ENCODE measurements around the gene RPN1.
A peak's percentile ranks its signal among the peaks of the same experiment; 100 is the strongest.

RPN1 gene

DNA sequence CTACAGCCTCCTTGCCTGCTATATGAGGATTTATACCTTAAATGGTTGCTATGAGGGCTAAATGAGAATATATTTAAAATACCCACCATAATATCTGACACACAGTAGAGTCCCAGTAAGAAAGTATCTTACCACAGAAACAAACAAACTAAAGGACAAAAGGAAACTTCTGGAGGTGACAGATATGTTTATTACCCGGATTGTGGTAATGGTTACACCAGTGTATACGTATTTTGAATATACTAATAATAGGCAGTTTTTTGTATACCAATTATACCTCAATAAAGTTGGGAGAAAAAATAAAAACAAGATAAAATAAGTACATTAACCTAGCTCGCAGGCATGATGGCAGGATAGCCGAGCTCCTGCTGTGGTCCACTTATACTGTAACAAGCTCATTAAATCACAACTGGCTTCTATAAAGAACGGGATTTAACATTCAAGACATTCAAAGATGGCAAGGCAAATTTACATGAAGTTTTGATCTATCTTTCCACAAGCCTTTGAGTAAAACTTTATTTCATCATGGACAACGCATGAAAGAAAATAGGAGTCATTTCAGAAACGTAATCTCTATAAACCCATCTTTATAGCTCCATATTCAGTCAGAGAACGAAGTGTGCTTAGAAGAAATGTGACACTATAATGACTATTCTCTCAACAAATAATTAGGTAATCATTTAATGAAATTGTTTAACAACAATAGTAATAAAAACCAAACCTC lies 1.5 kb downstream of the RPN1 start:
- DNase-seq, result no peak

DNA sequence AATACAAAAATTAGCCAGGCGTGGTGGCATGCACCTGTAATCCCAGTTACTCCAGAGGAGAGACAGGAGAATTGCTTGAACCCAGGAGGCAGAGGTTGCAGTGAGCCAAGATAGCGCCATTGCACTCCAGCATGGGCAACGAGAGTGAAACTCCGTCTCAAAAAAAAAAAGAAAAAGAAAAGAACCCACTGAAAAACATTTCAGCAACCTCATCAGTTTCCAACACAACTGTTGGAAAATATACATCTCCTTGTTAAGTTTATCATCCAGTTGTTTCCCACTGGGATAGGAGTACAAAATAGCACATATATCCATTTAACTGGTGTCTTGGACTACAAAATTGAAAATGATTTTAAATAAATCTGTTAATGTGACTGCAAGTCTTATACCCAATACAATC lies 2.2 kb downstream of the RPN1 start:
- DNase-seq, result no peak

DNA sequence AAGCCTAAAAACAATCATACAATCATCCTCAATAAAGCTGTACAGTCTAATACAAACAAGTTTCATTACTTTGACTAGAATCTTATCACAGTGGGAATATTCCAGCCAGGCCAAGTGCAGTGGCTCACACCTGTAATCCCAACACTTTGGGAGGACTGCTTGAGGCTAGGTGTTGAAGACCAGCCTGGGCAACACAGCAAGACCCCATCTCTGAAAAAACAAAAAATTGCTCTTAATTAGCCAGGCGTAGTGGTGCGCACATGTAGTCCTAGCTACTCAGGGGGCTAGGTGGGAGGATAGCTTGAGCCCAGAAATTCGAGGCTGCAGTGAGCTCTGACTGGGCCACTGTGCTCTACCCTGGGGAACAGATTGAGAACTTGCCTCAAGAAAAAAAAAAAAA lies 3.3 kb downstream of the RPN1 start:
- DNase-seq, result no peak

DNA sequence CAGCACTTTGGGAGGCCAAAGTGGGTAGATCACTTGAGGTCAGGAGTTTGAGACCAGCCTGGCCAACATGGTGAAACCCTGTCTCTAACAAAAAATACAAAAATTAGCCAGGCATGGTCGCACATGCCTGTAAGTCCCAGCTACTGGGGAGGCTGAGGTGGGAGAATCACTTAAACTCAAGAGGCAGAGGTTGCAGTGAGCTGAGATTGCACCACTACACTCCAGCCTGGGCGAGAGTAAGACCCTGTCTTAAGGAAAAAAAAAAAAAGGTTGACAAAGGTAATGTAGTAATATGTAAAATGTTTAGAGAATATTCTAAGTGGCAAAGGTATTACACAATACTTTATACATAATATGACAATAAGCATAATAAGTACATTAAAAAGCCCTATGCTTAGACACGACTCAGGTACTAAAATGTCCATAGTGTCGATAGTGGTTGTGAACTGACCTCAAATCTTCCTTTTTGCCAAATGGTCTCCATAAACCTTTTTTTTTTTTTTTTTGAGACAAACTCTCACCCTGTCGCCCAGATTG lies 16.5 kb downstream of the RPN1 start:
- DNase-seq, result no peak

DNA sequence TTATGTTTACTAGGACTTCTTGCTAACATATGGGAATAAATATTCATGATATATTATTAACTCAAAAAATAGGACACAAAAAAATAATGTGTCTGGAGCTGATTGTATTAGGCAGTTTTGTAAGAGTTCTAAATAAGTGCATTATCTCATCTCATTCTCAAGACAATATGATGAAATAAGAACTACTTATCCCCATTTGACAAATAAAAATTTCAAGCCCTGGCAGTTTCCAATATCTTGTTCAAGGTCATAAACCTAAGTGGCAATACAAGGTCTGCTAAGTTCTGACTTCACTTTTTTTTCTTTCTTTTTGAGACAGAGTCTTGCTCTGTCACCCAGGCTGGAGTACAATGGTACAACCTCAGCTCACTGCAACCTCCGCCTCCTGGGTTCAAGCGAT lies 18.3 kb downstream of the RPN1 start:
- no peak for DNase-seq

DNA sequence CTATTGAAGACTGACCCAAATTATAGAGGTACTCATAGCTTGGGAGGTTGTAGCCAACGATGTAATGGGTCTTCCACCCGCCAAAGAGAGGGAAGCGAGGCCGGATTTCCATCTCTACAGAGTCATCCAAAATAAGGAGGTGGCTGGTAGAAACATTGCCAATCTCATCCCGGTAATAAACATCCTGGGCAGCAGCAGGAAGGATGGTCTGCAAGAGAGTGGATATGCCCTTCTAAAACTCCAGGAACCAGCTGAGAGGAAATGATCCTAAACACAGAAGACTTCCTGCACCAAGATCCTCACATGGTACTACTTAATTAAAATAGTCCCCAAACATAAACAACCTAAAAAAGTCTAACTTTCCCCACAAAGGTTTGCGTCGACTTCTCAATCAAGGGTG lies 20.7 kb downstream of the RPN1 start:
- DNase-seq, result no peak

DNA sequence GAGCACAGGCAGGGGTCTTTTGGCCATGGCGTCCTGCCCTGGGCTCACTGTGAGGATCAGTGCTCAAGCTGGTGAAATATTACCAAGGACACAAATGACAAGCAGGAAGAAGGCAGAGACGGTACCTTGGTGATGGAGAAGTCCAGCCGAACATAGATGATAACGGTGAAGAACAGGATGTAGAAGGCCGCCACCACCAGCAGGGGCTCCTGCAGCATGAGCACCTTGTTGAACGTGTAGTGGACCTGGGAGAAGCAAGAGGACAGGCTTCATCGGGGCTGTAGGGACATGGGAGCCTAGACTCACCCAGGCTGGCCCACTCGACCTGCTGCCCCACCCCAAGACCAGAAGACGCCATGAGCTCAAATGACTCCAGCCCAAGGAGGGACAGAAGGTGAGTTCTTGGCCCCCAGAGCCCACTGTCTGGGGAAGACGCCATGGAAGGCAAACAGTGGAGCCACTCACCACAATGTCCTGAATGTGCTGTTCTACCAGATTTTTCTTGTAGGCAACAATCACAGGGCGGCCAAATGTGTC lies 25.1 kb downstream of the RPN1 start:
- no peak for DNase-seq

DNA sequence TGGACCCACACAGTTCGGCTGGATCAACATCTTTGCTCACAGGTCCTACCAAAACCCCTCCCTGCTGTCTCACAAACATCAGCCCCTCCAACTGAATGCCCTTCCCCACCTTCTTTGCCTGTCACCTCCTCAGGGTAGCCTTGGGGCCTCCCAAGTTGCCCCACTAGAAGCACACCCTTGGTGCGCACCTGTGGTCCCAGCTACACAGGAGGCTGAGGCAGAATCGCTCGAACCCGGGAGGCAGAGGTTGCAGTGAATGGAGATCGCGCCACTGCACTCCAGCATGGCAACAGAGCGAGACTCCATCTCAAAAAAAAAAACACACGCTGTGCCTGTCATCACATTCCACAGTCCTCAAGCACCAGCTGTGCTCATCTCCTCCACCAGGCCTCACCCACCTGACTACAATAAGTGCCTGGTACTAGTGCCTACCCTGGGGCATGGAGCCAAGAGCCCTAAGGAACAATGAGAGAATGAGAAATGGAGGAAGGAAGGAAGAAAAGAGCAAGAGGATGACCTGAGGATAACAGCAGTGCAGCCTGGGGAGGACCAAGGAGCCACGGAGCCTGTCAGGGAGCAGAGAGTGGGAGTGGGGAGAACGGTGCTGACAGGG lies 26.0 kb downstream of the RPN1 start:
- no peak for DNase-seq

DNA sequence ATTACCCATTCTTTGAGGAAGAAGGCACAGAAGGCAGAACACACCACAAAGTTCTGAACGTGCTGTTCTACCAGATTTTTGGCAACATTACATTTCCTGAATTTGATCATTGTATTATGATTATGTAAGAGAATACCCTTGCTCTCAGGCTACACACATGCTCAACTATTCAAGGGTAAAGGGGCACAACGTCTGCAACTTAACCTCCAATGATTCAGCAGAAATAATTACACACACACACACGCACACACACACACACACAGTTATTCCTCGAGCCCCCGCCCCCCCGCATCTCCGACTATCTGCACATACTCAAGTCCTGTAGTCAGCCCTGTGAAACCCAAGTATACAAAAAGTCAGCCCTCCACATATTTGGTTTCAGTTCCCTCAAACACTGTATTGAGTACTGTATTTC lies 26.8 kb downstream of the RPN1 start:
- DNase-seq, result no peak

DNA sequence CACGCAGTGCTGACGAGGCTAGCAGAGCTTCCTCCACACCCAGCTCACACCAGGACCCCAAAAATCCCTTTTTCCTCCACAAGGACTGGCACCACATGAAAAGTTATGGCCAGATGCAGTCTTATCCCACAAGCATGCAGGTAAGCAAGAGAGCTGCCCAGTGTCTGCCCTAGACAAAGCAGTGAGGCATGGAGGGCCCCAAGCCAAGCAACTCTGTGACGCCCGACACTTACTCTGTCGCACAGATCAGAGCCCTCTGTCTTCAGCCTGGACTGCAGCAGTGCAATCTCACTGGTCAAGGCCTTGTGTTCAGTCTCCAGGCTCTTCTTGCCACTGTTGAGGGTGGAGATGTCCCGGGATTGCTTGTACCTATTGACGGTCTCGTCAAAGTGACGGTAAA lies 28.7 kb downstream of the RPN1 start:
- no peak for DNase-seq

DNA sequence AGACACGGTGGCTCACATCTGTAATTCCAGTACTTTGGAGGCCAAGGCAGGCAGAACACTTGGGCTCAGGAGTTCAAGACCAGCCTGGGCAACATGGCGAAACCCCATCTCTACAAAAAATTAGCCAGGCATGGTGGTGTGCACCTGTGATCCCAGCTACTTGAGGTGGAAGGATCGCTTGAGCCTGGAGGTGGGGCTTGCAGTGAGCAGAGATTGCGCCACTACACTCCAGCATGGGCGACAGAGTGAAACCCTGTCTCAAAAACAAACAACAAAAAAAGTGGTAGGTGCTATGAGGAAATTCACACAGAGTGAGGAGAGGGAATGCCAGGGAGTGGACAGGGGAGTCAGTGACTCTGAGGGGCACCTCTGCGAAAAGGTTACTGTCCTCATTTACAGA lies 29.4 kb downstream of the RPN1 start:
- DNase-seq, result no peak

DNA sequence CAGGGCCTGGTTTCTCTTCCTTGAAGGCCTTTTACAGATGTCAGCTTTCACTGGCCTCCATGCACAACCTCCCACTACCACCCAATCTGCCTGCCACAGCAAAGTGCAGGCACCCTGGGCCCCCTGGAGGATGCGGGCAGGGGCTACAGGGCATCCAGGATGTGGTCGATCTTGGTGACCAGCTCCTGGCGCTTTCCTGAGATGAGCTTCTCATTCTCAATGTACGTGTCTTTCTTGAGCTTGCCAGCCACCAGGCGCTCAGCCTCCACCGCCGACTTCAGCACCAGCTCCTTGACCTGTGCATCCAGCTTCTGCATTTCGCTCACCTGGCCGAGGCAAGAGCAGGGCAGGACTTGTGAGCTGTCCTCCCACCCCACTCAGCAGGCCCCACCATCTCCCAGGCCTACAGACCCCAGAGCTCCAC lies 30.3 kb downstream of the RPN1 start:
- DNase-seq, result no peak

DNA sequence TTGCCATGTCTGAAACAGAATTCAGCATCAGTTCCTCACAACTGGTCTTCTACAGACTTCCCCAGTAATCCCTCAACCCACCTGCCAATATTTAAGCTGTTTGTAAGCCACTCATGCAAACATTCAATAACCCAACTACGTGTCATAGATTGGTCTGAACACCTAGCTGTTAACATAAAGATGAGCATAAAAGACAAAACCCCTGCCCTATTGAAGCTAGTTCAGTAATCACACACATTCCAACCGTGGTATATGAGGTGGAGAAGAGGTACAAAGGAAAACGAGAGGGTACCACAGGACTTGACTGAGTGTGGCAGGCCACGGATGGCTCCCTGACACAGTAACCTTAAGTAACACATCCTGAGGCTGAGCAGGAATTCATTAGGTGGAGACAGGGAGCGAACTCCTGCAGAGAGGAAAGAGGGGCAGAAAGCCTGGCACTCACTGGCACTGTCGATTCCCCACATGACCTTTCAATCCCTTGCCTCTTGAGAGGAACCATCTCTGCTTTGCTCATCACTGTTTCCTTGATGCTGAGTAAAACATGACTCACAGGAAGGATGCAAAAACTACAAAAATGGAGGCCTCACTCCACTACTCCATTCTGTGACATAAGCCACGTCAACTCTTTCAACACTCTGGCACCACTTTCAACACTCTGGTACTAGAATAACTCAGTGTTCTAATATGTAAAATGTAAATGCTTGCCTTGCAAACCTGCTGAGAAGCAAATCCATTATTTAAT lies 31.3 kb downstream of the RPN1 start:
- no peak for DNase-seq

DNA sequence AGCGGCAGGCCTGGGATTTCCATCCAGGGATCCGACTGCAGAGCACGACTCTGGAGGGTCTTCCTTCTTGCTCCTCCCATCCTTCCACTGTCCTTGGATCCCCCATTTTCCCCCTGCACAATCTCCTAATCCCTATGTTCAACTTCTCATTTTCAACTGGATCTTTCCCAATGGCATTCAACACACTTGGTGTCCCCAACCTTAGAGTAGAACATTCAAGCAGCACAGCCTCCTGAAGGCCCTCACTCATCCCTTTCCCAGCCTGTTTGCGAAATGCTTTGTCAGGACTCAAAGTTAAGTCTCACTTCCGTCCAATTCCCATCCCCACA lies 32.3 kb downstream of the RPN1 start:
- no peak for DNase-seq

DNA sequence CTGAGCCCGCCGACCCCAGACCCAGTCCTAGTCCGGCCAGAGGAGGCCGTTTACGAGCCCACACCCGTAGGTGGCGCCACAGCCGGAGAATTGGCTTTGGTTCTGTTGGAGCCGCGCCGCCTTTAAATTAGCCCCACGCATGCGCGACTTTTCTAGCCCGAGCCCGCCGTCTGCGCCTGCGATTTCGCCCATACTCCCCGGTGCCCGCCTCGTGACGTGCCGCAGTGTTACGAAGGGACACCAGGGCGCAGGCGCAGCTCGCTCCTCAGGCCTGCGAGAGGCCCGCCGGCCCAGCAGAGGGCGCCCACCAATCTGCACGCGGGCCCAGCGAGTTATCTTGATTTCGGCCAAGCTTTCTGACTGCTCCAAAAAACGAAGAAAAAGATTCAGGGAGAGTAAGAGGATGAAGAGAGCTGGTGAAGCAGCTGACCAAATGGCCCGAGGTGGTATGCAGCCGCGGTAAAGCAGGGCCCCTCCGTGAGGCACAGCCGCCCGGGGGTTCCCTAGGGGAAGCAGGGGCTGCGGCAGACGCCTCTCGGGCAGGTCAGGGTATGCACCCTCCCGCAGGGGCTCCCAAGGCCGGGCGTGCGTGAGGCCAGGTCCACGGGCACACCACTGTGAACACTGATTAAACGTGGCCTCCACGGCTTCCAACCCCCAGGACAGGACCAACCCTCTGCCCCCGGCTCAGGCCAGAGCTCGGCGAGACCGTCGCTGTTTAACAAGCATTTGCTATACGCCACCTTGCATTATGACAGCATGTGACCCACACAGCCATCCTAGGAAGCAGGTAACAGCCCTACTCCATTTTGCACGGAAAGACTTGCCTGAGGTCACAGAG lies 32.8 kb downstream of the RPN1 start:
- peak; percentile 96 for DNase-seq

DNA sequence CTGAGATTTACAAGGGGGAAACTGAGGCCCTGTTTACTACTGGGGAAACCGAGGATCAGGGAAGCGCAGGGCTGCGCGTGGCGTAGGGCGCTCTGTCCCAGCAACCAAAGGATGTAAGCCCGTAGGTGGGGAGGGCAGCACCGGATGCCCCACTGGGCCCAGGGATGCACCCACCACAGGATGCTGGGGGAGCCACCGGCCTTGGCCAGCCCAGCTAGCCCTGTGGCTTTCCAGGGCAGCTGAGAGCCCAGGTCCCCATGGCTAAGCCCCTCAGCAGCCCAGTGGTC lies 33.4 kb downstream of the RPN1 start:
- DNase-seq, result no peak

DNA sequence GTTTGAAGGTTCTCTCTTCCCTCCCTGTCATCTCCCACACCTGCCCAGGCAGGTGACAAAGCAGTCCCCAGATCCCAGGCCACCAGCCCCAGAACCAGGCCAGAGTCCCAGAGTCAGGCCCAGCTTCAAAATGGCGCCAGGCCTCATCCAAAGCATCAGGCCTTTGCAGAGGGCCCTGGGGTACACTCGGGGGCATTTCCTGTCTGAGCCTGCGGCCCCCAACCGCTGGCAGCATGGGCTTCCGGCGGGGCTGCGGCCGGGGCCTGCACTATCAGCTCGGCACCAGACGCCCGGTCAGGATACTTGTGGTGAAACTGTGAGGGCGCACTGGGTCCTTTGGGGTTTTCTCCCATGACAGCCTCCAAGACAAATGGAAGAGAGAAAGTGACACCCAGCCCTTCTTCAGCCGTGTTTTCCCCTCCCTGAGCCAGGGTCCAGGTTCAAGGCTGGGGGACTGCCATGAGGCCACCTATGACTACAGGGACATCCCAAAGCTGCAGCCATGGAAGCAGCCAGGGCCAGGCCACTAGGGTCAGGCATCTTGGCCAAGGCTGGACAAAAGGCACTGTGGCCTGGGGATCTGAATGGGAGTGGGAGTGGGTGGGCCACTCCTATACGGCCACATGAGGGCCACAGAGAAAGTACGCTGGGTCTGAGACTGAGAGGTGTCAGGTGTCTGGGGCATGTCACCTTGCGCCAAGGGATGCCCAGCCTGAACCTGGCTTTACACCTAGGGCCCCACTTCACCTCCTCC lies 33.9 kb downstream of the RPN1 start:
- no peak for DNase-seq

DNA sequence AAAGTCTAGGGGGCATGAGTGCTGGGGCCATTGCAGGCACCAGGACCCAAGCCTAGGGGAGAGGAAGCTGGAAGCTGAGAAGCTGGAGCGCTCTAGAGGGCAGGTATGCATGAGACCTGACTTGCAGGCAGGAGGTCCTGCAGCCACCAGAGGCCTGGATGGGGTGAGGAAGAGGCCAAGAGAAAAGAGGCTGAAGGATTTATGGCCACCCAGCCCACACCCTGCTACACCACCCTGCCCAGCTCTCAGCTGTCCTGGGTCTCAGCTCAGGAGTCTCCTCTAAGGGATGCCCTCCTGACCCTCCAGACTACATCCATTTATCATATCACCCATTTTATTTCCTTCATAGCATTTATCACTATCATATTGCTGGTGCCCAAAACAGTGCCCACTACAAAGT lies 36.5 kb downstream of the RPN1 start:
- no peak for DNase-seq

DNA sequence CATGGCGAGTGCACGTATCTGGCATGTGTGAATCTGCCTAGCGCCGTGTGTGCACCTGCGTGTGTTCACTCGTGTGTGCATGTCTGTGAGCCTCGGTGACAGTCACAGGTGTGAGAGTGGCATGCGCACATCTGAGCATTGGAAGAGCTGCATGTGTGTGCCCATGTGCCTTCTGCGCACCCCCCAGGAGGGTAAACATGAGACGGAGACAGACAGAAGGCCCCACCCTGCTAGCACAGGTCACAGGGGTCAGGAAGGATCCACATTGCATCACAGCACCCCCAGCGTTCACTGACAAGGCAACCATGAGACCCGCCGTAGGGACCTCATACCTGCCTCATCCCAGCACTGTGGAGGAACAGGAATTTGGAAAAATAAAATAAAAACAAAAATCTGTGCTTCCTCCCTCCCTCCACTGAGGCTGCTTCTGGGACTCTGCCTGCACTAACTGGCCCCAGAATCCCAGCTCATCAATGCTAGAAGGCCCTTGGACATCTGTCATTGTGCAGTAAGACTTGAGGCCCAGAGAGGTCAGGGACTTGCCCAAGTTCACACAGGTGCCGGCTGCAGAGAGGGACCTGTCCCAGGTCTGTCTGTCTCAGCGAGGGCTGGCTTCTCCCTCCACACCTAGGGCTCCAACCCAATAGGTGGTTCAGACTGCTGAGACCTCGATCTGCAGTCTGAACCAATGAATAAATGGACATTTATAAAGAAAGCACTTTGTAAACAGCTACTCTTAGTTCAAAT lies 37.4 kb downstream of the RPN1 start:
- no peak for DNase-seq

DNA sequence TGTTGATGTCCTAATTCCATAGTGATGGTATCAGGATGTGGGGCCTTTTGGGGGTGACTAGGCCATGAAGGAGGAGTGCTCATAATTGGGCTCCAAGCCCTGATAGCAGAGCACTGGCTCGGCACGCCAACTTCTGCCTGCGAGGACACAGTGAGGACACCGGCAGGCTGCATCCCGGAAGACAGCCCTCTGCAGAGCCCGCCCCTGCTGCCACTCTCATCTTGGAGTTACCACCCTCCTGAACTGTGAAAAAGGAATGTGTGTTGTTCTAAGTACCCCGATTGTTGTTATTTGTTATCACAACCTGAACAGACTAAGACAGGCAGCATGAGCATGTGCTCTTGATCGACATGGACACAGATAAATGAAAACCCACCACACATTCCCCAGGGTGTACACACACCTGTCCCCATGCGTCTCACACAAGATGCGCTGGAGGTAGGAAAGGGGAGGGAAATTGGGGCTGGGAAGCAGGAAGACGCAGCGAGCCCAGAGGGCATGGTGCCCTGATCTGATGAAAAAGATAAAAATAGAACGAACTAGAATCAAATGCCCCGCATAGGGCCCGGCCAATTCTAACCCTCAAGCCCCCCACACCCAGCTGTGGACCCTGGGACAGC lies 40.1 kb downstream of the RPN1 start:
- no peak for DNase-seq

DNA sequence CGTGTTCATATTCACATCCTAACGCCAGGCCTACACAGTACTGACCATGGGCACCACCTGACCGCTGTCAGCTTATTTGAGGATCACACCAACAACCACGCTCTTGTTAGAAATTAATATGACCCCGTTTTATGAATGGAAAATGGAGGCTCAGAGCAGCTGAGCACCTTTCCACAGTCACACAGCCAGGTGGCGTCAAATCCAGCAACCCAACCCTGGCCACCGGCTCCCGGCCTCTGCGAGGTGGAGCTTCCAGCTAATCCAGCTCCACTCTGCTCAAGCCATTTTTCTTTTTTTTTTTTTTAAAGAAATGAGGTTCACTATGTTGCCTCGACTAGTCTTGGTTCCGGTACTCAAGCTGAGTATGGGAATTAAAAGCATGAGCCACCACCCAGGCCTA lies 41.3 kb downstream of the RPN1 start:
- DNase-seq, result no peak
